HG03025 (cell line): ENCODE results near the gene PSMA6.
"Not testable (repeated sequence)": the region's sequence is repeated elsewhere in the genome, so short reads cannot be mapped to it uniquely, and the experiment has no call there.

ENCODE experiments used
- ATAC-seq: cut with Tn5 transposase; IDR thresholded peaks from one replicate; pipeline ENCODE4 v1.9.1; 2021; ENCODE audit warnings: mild to moderate bottlenecking, moderate library complexity; ENCODE audit not compliant: unreplicated experiment, low FRiP score

PSMA6 gene

GRCh38 chr14:35281341-35281740 is 10.8 kb upstream of the PSMA6 start:
- no peak for ATAC-seq

- no peak for ATAC-seq
These were observed 7.7 kb upstream of the PSMA6 start for GRCh38 chr14:35284506-35284905.

GRCh38 chr14:35285168-35286002 is 6.8 kb upstream of the PSMA6 start:
- ATAC-seq: peak; percentile 61

- ATAC-seq: peak; percentile 12
These were observed 6.1 kb upstream of the PSMA6 start for GRCh38 chr14:35286003-35286600.

GRCh38 chr14:35286707-35287106 is 5.5 kb upstream of the PSMA6 start:
- ATAC-seq: no peak

- ATAC-seq: no peak
These were observed 4.7 kb upstream of the PSMA6 start for GRCh38 chr14:35287431-35288013.

- no peak for ATAC-seq
These were observed 2.6 kb upstream of the PSMA6 start for GRCh38 chr14:35289623-35290022.

GRCh38 chr14:35292770-35293561 is 784 bp downstream of the PSMA6 start:
- ATAC-seq: peak; percentile 8

GRCh38 chr14:35295845-35296161 is 3.6 kb downstream of the PSMA6 start:
- no peak for ATAC-seq

GRCh38 chr14:35296545-35296944 is 4.4 kb downstream of the PSMA6 start:
- ATAC-seq: no peak

- no peak for ATAC-seq
These were observed 5.5 kb downstream of the PSMA6 start for GRCh38 chr14:35297706-35298105.

GRCh38 chr14:35298351-35298750 is 6.2 kb downstream of the PSMA6 start:
- no peak for ATAC-seq

- ATAC-seq: no peak
These were observed 7.5 kb downstream of the PSMA6 start for GRCh38 chr14:35299708-35300107.

- ATAC-seq: no peak
These were observed 8.0 kb downstream of the PSMA6 start for GRCh38 chr14:35300228-35300627.

- ATAC-seq: not testable (repeated sequence)
These were observed 9.2 kb downstream of the PSMA6 start for GRCh38 chr14:35301334-35301733.

- ATAC-seq: no peak
These were observed 9.8 kb downstream of the PSMA6 start for GRCh38 chr14:35301735-35302528.

GRCh38 chr14:35303149-35303935 is 11.2 kb downstream of the PSMA6 start:
- ATAC-seq: no peak

GRCh38 chr14:35304812-35305462 is 12.8 kb downstream of the PSMA6 start:
- ATAC-seq: no peak

GRCh38 chr14:35305633-35306032 is 13.5 kb downstream of the PSMA6 start:
- ATAC-seq: no peak
